ENCODE results near the gene WNT2.

The WNT2 gene

DNA sequence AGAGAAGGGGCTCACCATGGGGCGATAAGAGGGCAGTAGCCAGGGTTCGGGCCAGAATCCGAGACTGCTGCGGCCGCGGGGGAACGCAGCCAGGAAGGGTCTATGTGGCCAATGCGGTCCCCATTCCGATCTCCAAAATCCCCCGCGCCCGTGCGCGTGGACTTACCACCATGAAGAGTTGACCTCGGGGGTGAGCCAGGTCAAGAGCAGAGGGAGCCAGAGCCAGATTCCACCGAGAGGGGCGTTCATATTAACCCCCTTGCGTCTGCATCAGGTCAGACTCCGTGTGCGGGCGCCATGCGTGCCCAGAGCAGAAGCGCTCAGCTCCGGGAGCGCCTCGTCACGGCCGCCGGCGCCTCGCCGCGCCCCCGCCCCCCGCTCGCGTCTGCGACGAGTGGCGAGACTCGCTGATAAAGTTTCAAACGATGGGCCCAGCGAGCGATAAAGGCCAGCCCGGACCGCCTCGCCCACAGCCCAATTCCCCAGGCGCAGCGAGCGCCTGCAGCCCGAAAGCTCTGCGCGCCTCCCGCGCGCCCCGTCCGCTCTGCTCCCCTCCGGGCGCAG, at the start of gene WNT2:
Gene WNT2 (minus strand): TSS at position 318 of the 564 bp plus-strand sequence. CDS start 69 bp downstream, at position 249.
- no peak for DNase-seq (ENCODE audit: low read depth)

- no peak for DNase-seq (ENCODE audit: low read depth)
These were observed 49.2 kb upstream of the WNT2 start for GRCh38 chr7:117372073-117372472.

GRCh38 chr7:117364339-117365080, 41.7 kb upstream of the WNT2 start:
- no peak for DNase-seq (ENCODE audit: low read depth)

DNA sequence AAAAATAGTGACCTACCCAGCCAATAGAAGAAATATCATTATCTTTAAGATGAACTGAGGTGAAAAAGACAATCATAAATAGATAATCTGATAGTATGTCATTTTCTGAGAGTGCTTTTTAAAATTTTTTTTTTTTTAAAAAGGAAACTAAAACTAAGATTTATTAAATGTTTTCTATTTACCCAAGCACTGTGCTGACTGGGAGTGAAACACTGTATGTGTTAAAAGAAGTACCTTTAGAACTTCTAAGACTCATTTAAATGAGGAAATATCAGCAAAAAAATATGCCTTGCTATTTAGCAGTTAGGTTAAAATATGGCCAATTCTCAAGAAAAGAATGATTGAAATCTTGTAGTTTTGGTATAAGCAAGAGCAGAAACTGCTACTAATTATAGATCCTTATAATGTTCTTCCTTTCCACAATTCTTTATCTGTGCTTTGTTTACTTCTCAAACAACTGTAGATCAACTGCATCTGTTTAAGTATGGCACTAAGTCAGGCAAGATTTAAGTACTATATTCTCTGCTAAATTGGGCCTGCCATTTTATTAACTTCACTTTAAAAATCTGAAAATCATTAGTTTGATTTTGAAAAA, 39.5 kb upstream of the WNT2 start:
- no peak for DNase-seq (ENCODE audit: low read depth)

DNA sequence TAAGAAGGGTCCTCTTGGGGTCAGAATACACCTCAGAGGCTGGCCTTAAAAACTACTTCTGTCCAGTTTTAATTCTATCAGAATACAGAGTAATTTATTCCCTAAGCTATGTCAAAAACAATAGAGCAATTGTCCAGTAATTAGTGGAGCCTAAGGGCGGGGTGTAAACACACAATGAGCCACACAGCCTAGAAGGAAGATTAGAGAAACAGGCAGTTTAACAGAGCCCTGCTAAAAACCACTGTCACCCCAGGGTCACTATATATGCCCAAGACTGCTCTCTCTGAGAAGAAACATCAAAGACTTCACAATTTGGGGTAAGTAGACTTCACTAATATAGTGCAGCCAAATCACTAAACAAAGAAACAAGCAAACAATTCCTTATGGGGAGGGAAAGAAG, 27.2 kb upstream of the WNT2 start:
- DNase-seq (ENCODE audit: low read depth): no peak

- no peak for DNase-seq (ENCODE audit: low read depth)
These were observed 26.7 kb upstream of the WNT2 start for GRCh38 chr7:117349570-117349969.

DNA sequence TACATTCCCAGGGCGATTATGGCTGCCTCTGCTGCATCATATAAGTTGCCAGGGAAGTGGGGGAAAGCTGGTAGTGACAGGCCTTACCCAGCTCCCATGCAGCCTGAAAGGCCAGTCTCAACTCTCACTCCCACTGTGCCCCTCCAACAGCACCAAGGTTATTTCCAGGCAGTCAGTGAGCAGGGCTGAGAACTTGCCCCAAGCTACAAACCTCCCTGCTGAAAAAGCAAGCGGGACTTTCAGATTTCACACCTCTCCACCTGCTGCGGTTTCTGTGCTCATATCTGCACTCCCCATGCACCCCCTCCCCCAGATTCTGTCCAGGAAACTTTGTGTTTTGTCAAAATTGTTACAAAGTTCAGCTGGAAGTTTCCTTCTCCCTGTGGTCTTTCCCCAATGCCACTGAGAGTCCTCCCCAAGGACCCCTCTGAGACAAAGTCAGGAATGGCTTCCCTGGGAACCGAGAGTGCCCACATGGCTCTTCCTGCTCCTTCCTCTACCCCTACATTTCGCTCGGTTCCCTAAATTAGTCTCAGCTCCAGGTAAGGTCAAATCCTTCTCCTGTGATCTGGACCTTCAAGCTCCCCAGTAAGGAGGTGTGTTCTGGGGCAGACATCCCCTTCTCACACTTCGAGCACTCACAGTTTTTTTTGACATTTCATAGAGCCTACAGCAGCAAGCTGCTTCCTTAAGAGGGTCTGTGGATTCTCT, 25.3 kb upstream of the WNT2 start:
- no peak for DNase-seq (ENCODE audit: low read depth)

GRCh38 chr7:117347480-117347879, 24.6 kb upstream of the WNT2 start:
- no peak for DNase-seq (ENCODE audit: low read depth)

- DNase-seq (ENCODE audit: low read depth): no peak
These were observed 23.3 kb upstream of the WNT2 start for GRCh38 chr7:117346161-117346560.

GRCh38 chr7:117338020-117338419, 15.2 kb upstream of the WNT2 start:
- DNase-seq (ENCODE audit: low read depth): no peak

DNA sequence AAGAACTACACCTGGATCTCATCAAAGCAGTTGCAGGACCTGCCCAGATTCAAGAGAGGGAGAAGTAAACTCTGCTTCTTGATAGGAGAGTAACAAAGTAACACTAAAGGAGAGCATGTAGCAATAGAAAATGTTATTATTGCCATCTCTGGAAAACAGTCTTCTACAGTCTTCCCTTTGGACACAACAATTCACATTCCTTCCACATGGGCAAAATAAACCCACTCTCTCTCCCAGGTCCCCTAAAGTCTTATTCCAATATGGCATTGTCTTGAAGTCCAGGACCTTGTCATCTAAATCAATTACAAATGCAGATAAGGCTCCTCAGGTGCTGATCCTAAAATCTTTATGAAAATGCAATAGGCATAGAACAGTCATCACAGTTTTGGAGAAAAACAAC, 10.3 kb upstream of the WNT2 start:
- no peak for DNase-seq (ENCODE audit: low read depth)

GRCh38 chr7:117332031-117332430, 9.2 kb upstream of the WNT2 start:
- no peak for DNase-seq (ENCODE audit: low read depth)

GRCh38 chr7:117325836-117326235, 3.0 kb upstream of the WNT2 start:
- no peak for DNase-seq (ENCODE audit: low read depth)

DNA sequence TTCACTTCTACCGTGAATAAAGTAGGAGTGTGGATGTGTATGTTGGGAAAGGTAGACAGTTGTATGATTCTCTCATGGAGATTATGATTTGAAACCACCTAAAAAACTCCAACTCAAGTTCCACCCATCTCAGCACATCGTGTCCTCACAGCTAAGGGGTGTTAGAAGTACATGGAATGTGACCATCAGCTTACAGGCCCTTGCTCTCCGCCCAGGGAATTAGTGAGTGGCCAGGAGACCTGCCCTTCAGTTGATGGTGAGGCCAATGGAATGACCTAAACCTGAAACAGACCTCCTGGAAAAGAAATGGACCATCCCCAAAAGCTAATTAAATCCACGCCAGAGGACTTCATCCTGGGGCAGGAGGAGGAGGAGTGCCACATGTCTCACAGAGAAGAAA, 2.1 kb upstream of the WNT2 start:
- DNase-seq (ENCODE audit: low read depth): no peak

GRCh38 chr7:117323851-117324711, 1.2 kb upstream of the WNT2 start:
- no peak for DNase-seq (ENCODE audit: low read depth)

GRCh38 chr7:117323305-117323850, 520 bp upstream of the WNT2 start:
- no peak for DNase-seq (ENCODE audit: low read depth)

DNA sequence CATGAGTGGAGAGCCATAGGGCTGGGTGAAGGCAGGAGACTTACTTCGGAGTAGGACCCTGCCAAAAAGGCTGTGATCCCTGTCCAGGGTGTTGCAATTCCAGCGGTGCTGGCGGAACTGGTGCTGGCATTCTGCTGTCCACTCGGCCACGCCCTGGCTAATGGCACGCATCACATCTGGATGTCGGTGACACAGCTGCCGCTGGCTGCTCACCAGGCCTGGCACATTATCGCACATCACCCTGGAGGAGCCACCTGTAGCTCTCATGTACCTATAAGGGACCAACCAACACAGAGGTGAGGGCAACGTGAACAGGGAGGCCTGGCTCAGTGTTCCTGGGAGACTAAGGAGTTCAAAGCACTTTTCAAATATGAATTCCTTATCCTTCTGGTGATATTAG, 2.3 kb downstream of the WNT2 start:
- no peak for DNase-seq (ENCODE audit: low read depth)

DNA sequence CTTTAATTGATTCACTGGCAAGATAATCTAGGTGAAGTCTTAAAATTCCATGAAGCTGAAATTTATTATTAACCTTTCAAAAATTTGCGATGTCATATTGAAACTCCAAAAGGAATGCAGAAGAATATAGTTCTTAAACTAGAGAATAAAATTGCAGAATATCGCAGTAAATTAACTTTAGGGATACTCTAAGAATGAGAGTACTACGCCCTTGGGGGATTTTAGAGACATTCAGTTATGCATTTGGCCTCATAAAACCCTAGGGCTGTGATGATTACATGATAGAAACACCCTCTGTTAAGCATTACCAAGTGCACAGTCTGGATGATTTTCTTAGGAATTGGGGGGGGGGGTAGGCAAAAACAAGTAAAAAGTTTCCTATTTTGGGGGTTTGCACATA, 3.7 kb downstream of the WNT2 start:
- DNase-seq (ENCODE audit: low read depth): no peak

- no peak for DNase-seq (ENCODE audit: low read depth)
These were observed 9.3 kb downstream of the WNT2 start for GRCh38 chr7:117313582-117313981.

- no peak for DNase-seq (ENCODE audit: low read depth)
These were observed 10.0 kb downstream of the WNT2 start for GRCh38 chr7:117312593-117313580.

Data from T-helper 22 cell (primary cell).